ENCODE data around the gene SMOC1. TPM values are rescaled to one million over a fixed set of nuclear protein-coding genes. Genes with fewer than 3 reads are reported as not detected.

Gene SMOC1
- total and polyA plus RNA-seq, 2 donors = 0.19 to 0.71 TPM

DNA sequence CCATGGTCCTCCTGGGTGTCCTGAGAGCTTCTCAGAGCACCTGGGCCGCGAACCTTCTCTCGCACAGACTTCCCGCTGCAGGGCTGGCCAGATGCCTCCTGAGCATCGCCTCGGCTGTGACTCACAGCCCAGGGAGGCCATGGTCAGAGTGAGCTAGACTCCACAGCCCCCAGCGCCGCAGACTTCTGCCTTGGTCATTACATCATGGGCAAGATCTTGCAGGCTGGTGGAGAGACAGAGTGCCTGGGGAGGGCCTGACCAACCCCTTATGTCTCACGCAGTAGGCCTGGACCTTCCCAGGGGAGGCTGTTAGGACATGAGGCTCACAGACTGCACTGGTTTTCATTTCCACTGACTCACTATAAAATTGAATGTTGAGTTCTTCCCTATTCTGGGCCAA lies 41.8 kb downstream of the SMOC1 start:
- H3K4me3 ChIP-seq (ENCODE audit: low read length in 2 of 2) = no peak overlapping the region
- 97% methylated on average over 9 of the region's 9 CpGs for WGBS
- H3K36me3 ChIP-seq (ENCODE audit: control insufficient read depth in 2 of 2, insufficient read depth in 2 of 2, low read length in 1 of 2) = no peaks in the 10 kb centered on the region
- no peaks in the 10 kb centered on the region for H3K4me1 ChIP-seq (ENCODE audit: control insufficient read depth in 2 of 2, insufficient read depth in 2 of 2, low read length in 2 of 2)
- no peaks in the 10 kb centered on the region for H3K27me3 ChIP-seq (ENCODE audit: control insufficient read depth in 2 of 2, insufficient read depth in 1 of 2, low read length in 1 of 2)
- DNase-seq (ENCODE audit: low read depth in 6 of 9, low spot score in 9 of 9) = no peak
- no peak overlapping the region for H3K27ac ChIP-seq (ENCODE audit: low read depth in 1 of 2, low read length in 1 of 2)
- H3K9me3 ChIP-seq (ENCODE audit: control insufficient read depth in 2 of 2, insufficient read depth in 1 of 2, low read length in 1 of 2) = no peaks in the 10 kb centered on the region

DNA sequence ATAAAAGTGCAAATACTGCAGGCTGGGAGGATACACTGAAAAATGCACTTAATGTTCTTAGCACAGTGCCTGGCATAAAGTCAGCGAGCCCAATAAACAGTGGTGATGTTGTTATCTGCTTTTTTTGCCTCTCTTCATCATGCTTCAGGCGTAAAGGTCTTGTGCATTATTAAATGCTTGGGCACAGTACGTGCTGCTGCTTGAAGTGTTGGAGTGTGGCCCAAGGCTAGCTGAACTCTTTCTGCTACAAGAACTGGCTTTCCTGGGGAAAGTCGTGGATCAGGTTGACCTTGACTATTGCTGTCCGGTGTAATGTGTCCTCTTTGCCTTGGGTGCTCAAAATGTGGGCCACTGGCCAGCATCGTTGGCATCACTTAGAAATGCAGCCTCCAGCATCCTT lies 43.0 kb downstream of the SMOC1 start:
- Histone ChIP-seq H3K36me3 (ENCODE audit: control insufficient read depth in 2 of 2, insufficient read depth in 2 of 2, low read length in 1 of 2) (no peaks in the 10 kb centered on the region), H3K4me1 (ENCODE audit: control insufficient read depth in 2 of 2, insufficient read depth in 2 of 2, low read length in 2 of 2) (no peaks in the 10 kb centered on the region), H3K4me3 (ENCODE audit: low read length in 2 of 2) (no peak overlapping the region), H3K27ac (ENCODE audit: low read depth in 1 of 2, low read length in 1 of 2) (no peak overlapping the region), H3K9me3 (ENCODE audit: control insufficient read depth in 2 of 2, insufficient read depth in 1 of 2, low read length in 1 of 2) (no peaks in the 10 kb centered on the region), H3K27me3 (ENCODE audit: control insufficient read depth in 2 of 2, insufficient read depth in 1 of 2, low read length in 1 of 2) (no peaks in the 10 kb centered on the region)
- no peak for DNase-seq (ENCODE audit: low read depth in 6 of 9, low spot score in 9 of 9)
- WGBS = 91% methylated on average over 6 of the region's 6 CpGs

DNA sequence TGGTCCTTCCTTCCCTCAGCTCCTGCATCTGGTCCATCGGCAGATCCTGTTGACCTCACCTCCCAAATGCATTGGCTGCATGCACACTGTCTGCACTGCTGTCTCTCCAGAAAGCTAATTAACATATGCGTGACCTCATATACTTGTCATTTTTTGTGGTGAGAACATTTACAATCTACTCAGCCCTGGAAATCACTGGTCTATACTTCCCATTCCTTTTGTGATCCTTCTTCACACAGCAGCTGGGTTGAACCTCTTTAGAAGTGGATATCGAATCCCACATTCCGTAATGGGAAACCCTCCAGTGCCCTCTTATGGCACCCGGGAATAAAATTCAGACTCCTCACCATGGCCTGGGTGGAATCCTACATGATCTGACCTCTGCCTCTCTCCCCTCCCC lies 45.0 kb downstream of the SMOC1 start:
- Histone ChIP-seq H3K27ac (ENCODE audit: low read depth in 1 of 2, low read length in 1 of 2) (no peak overlapping the region), H3K4me1 (ENCODE audit: control insufficient read depth in 2 of 2, insufficient read depth in 2 of 2, low read length in 2 of 2) (no peaks in the 10 kb centered on the region), H3K4me3 (ENCODE audit: low read length in 2 of 2) (no peak overlapping the region), H3K9me3 (ENCODE audit: control insufficient read depth in 2 of 2, insufficient read depth in 1 of 2, low read length in 1 of 2) (no peaks in the 10 kb centered on the region), H3K27me3 (ENCODE audit: control insufficient read depth in 2 of 2, insufficient read depth in 1 of 2, low read length in 1 of 2) (peaks cover 0 to 4% of the 10 kb centered on the region in 2 donors), H3K36me3 (ENCODE audit: control insufficient read depth in 2 of 2, insufficient read depth in 2 of 2, low read length in 1 of 2) (no peaks in the 10 kb centered on the region)
- WGBS = 84% methylated on average over 5 of the region's 5 CpGs
- no peak for DNase-seq (ENCODE audit: low read depth in 6 of 9, low spot score in 9 of 9)

DNA sequence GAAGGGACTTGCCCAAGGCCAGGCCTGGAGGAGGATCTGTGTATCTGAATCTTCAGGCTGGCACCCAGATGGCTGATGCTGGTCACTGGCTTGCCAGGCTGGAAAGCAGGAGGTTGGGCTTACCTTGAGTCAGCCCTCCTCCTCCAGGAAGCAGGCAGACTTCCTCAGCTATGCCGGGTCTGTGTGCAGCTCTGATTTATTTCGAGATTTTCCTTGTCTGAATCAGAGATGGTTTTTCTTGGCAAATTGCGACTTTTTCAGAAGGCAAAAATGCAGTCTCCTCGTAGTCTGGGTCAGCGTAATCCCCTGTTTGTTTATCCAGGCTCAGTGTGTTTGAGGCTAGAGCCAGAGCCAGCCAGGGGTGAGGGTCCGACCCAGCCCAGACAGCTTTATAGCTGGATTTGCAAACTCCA lies 48.9 kb downstream of the SMOC1 start:
- Histone ChIP-seq H3K27me3 (ENCODE audit: control insufficient read depth in 2 of 2, insufficient read depth in 1 of 2, low read length in 1 of 2) (peaks cover 0 to 17% of the 10 kb centered on the region in 2 donors), H3K36me3 (ENCODE audit: control insufficient read depth in 2 of 2, insufficient read depth in 2 of 2, low read length in 1 of 2) (no peaks in the 10 kb centered on the region), H3K4me1 (ENCODE audit: control insufficient read depth in 2 of 2, insufficient read depth in 2 of 2, low read length in 2 of 2) (no peaks in the 10 kb centered on the region), H3K27ac (ENCODE audit: low read depth in 1 of 2, low read length in 1 of 2) (no peak overlapping the region), H3K4me3 (ENCODE audit: low read length in 2 of 2) (no peak overlapping the region), H3K9me3 (ENCODE audit: control insufficient read depth in 2 of 2, insufficient read depth in 1 of 2, low read length in 1 of 2) (no peaks in the 10 kb centered on the region)
- no peak for DNase-seq (ENCODE audit: low read depth in 6 of 9, low spot score in 9 of 9)
- 64% methylated on average over 6 of the region's 6 CpGs for WGBS

DNA sequence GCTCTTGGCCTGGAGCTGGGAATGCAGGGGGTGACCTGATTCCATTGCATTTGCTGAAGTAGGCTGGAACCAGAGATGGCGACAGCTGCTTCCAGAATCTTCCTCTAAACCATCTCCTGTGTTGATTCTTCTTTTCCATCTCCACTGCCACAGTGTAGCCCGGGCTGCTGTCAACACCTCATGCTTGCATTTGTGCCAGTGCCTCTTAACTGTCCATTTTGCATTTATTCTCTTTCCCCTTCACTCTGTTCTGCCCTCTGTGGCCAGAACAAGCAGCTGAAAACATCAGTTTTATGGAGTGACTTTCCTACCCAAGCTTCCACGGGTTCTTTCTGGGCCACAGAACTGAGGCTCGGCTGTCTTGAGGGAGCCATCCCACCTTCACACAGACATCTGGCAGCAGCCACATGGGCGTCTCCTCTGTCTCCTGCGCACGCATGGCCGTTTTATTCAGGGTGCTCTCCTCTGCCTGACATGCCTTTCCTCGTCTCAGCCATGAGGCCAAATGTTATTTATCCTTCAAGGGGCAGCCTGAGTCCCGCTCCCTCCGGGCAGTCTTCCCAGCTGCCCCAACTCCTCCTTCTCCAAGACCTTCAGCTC lies 51.7 kb downstream of the SMOC1 start:
- H3K4me1 ChIP-seq (ENCODE audit: control insufficient read depth in 2 of 2, insufficient read depth in 2 of 2, low read length in 2 of 2) = no peaks in the 10 kb centered on the region
- H3K27me3 ChIP-seq (ENCODE audit: control insufficient read depth in 2 of 2, insufficient read depth in 1 of 2, low read length in 1 of 2) = peaks cover 0 to 23% of the 10 kb centered on the region in 2 donors
- no peak overlapping the region for H3K4me3 ChIP-seq (ENCODE audit: low read length in 2 of 2)
- WGBS = 94% methylated on average over 11 of the region's 11 CpGs
- DNase-seq (ENCODE audit: low read depth in 6 of 9, low spot score in 9 of 9) = no peak
- no peaks in the 10 kb centered on the region for H3K9me3 ChIP-seq (ENCODE audit: control insufficient read depth in 2 of 2, insufficient read depth in 1 of 2, low read length in 1 of 2)
- no peaks in the 10 kb centered on the region for H3K36me3 ChIP-seq (ENCODE audit: control insufficient read depth in 2 of 2, insufficient read depth in 2 of 2, low read length in 1 of 2)
- no peak overlapping the region for H3K27ac ChIP-seq (ENCODE audit: low read depth in 1 of 2, low read length in 1 of 2)

DNA sequence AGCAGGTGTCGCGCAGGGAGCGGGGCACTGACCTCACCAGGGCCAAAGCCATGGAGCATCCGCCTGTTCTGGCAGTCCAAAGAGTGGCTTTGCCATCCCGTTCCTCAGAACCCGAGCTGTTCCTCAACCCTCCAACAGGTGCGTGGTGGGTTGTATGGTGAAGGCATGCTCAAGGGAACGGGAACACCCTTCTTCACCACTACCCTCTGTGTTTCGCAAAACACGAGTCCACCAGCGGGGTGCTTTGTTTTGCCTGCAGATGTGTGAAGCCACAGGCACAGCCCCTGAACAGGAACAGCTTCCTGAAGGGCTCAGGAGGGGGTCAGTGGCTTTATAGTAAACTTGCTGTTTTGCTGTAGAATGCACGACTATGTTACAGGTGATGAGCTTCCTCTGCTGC lies 52.7 kb downstream of the SMOC1 start:
- Histone ChIP-seq H3K4me1 (ENCODE audit: control insufficient read depth in 2 of 2, insufficient read depth in 2 of 2, low read length in 2 of 2) (no peaks in the 10 kb centered on the region), H3K36me3 (ENCODE audit: control insufficient read depth in 2 of 2, insufficient read depth in 2 of 2, low read length in 1 of 2) (no peaks in the 10 kb centered on the region)

DNA sequence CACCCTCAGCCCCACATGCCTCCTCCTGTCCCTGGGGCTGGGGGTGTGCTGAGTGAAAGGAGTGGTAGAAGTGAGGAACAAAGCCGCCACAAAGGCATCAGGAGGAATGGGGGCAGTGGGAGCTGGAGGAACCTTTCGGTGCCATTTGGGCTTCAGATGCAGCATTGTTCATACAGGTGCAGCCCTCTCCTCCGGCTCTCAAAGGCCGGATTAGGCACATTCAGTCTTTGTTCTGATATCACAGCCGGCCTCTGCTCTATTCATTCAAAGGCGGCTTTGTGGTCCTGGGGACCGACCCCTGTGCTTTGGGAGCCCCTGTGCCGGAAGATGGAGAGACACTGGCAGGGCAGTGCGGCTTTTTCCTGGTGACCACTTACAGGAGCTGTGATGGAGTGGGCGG lies 53.2 kb downstream of the SMOC1 start:
- 85% methylated on average over 10 of the region's 10 CpGs for WGBS
- H3K36me3 ChIP-seq (ENCODE audit: control insufficient read depth in 2 of 2, insufficient read depth in 2 of 2, low read length in 1 of 2) = no peaks in the 10 kb centered on the region
- H3K4me1 ChIP-seq (ENCODE audit: control insufficient read depth in 2 of 2, insufficient read depth in 2 of 2, low read length in 2 of 2) = no peaks in the 10 kb centered on the region
- no peaks in the 10 kb centered on the region for H3K9me3 ChIP-seq (ENCODE audit: control insufficient read depth in 2 of 2, insufficient read depth in 1 of 2, low read length in 1 of 2)
- H3K27ac ChIP-seq (ENCODE audit: low read depth in 1 of 2, low read length in 1 of 2) = no peak overlapping the region
- H3K27me3 ChIP-seq (ENCODE audit: control insufficient read depth in 2 of 2, insufficient read depth in 1 of 2, low read length in 1 of 2) = peaks cover 0 to 29% of the 10 kb centered on the region in 2 donors
- no peak for DNase-seq (ENCODE audit: low read depth in 6 of 9, low spot score in 9 of 9)
- H3K4me3 ChIP-seq (ENCODE audit: low read length in 2 of 2) = no peak overlapping the region

More for the DNA sequence above, 52.7 kb downstream of the SMOC1 start:
- 68% methylated on average over 12 of the region's 12 CpGs for WGBS
- DNase-seq (ENCODE audit: low read depth in 6 of 9, low spot score in 9 of 9) = no peak
- peaks cover 0 to 28% of the 10 kb centered on the region in 2 donors for H3K27me3 ChIP-seq (ENCODE audit: control insufficient read depth in 2 of 2, insufficient read depth in 1 of 2, low read length in 1 of 2)
- no peaks in the 10 kb centered on the region for H3K9me3 ChIP-seq (ENCODE audit: control insufficient read depth in 2 of 2, insufficient read depth in 1 of 2, low read length in 1 of 2)
- no peak overlapping the region for H3K4me3 ChIP-seq (ENCODE audit: low read length in 2 of 2)
- no peak overlapping the region for H3K27ac ChIP-seq (ENCODE audit: low read depth in 1 of 2, low read length in 1 of 2)

DNA sequence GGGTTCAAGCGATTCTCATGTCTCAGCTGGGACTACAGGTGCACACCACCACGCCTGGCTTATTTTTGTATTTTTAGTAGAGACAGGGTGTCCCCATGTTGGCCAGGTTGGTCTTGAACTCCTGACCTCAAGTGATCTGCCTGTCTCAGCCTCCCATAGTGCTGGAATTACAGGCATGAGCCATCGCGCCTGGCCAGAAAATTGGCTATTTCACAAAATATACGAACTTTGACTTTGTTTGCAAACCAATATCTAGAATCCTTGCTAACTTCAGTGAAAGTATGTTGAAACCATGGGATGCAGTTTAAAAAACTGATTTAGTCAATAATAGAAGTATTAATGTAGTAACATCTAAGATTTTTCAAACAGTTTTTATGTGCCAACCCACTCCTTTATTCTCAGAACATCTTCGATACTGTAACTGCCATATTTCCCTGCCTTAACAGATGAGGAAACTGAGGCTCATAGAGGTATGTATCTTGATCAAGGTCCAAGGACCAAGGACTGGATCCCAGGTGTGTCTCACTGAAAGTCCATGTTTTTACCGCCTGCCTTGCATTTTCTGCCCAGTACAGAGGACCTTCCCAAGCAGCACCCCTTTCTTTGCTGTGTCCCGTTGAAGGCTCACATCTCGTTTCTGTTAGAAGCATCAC lies 54.5 kb downstream of the SMOC1 start:
- H3K27me3 ChIP-seq (ENCODE audit: control insufficient read depth in 2 of 2, insufficient read depth in 1 of 2, low read length in 1 of 2) = peaks cover 0 to 32% of the 10 kb centered on the region in 2 donors
- H3K9me3 ChIP-seq (ENCODE audit: control insufficient read depth in 2 of 2, insufficient read depth in 1 of 2, low read length in 1 of 2) = no peaks in the 10 kb centered on the region
- no peaks in the 10 kb centered on the region for H3K4me1 ChIP-seq (ENCODE audit: control insufficient read depth in 2 of 2, insufficient read depth in 2 of 2, low read length in 2 of 2)
- H3K27ac ChIP-seq (ENCODE audit: low read depth in 1 of 2, low read length in 1 of 2) = no peak overlapping the region
- no peak overlapping the region for H3K4me3 ChIP-seq (ENCODE audit: low read length in 2 of 2)
- 94% methylated on average over 9 of the region's 9 CpGs for WGBS
- no peaks in the 10 kb centered on the region for H3K36me3 ChIP-seq (ENCODE audit: control insufficient read depth in 2 of 2, insufficient read depth in 2 of 2, low read length in 1 of 2)
- no peak for DNase-seq (ENCODE audit: low read depth in 6 of 9, low spot score in 9 of 9)

DNA sequence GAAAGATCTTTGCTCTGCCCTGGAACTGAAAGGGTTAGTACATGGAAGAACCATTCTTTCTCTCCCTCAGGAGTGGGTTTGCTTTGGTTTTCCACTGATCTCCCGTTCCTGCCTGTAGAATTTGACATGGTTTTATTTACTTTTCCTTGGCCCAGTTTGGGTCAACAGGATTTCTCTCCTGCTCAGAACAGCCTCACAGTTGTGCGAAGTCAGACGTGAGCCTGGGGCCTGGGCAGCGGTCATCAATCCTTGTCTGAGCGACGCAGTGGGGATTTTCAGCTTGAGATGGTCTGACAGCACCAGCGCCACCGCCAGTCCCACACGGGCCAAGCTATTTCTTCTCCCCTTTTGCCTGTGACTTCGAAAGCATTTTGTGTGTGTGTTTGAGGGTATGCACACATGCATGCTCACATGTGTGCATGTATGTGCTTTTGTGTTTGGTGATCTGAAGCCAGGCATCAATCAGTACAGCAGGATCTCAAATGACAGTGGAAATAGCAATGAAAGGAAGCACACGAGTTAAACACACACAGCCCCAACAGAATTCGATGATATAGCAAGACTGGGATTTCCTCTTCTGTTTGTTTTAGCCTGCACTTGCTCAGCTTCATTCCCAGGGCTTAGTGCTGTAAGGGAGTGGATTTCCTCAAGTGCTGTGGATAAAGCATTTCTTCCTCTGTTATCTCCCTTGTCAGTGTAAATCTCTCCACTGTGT lies 58.3 kb downstream of the SMOC1 start:
- no peak for DNase-seq (ENCODE audit: low read depth in 6 of 9, low spot score in 9 of 9)
- WGBS = 48% methylated on average over 12 of the region's 12 CpGs
- Histone ChIP-seq H3K36me3 (ENCODE audit: control insufficient read depth in 2 of 2, insufficient read depth in 2 of 2, low read length in 1 of 2) (no peaks in the 10 kb centered on the region), H3K9me3 (ENCODE audit: control insufficient read depth in 2 of 2, insufficient read depth in 1 of 2, low read length in 1 of 2) (no peaks in the 10 kb centered on the region), H3K4me3 (ENCODE audit: low read length in 2 of 2) (no peak overlapping the region), H3K27me3 (ENCODE audit: control insufficient read depth in 2 of 2, insufficient read depth in 1 of 2, low read length in 1 of 2) (peaks cover 0 to 25% of the 10 kb centered on the region in 2 donors), H3K27ac (ENCODE audit: low read depth in 1 of 2, low read length in 1 of 2) (no peak overlapping the region), H3K4me1 (ENCODE audit: control insufficient read depth in 2 of 2, insufficient read depth in 2 of 2, low read length in 2 of 2) (no peaks in the 10 kb centered on the region)

Measured in thymus (tissue), 11 donors.